GM21723 (cell line): ENCODE data around the gene FBXL4.

Experiments
- ATAC-seq: cut with Tn5 transposase; IDR thresholded peaks from one replicate; pipeline ENCODE4 v1.9.1; 2021; ENCODE audit warnings: mild to moderate bottlenecking, moderate library complexity; ENCODE audit not compliant: unreplicated experiment

Gene FBXL4

DNA sequence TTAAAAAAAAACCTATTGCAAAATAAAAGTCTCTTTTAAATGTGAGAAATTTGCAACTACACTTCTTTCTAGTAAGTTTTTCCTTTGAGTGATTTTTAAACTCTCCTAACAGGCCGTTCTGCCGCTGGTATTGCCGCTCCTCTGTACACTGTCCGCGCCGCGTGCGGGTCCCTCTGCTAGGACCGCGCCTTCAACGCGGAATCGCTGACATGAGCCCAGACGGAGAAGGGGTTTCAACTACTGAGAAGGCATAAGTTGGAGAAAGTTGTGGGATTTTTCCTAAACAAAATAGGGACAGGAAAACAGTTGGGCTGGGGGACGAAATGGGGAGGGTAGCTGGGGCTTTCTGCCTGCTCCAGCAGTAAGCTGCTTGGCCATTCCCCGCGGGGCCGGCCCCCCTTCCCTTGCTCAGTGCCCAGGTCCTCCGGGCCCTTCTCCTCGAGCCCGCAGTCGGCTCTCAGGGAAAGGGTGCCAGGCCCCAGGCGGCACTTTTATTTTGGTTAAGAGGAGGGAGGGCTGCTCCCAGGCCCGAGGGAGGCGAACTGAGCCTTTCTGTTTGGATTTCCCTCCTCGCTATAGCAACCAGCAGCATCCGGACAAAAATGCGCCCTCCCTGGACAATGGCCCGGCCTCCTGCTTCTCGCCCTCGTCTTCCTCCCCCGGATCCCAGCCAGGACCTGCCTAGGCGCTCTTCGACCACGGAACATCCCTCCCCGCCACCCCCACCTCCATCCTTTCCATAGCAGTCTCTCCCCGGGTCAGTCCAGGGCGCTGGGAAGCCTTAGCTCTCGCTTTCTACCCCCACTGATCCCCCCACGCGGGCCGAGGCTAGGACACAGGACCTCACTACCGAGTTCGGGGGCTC is 120.2 kb downstream of the FBXL4 start:
- no peak for ATAC-seq

DNA sequence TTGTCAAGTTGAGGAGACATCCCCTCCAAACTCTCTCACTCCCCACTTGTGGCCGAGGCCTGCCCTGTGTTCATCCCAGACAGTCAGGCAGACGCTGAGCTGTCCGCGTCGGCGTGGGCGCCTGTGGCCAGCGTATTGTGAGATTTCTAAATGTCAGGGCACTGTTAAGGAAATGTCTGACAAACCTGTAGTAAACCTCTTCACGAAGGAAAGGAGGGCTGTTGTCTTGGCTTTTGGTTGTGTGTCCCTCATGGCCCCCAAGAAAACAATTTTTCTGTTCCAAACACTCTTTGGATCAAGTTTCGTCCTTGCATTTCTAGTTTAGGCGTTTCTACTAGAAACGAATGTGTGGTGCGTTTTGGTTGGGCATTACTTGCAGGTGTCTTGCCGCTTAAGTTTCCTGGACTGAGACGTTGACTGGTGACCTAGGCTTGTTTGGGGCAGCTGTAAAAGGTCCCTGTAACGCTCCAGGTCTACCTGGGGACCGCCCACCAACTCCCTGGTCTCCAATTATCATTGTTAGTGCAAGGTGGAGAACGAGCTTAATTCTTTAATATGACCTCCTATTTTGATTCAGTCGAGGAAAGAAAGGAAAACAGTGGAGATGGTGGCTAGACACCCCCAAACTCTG is 122.0 kb downstream of the FBXL4 start:
- no peak for ATAC-seq

DNA sequence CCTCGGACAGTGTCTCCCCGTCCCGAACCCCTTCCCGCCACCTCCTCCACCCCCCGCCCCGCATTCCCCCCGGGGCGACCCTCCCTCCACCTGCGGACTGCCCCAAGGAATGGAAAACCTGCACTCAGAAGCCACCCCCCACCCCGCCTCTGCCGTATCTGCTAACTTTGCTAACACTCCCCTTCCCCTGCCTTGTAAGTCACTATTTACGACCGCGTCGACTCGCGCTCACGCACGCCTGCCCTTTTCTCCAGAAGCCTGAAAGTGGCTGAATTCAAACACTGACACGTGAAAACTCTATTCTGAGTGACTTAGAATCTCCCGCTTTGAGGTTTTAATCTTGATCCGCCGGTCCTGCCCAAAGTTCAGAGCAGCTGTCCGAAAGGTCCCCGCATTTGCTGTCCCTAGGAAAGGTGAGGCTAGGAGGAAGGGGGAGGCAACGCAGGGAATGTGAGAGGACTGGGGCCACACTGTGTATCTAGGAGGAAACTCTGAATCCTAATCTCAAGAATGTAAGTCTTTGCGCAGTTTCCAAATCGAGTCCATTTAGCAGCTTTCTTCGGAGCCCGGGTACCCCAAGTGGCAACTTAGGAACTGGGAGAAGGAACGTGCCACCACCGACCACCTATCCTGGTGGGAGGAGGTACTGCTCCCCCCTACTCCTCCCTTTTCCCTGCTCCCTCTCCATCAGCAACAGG is 122.7 kb downstream of the FBXL4 start:
- ATAC-seq: no peak

DNA sequence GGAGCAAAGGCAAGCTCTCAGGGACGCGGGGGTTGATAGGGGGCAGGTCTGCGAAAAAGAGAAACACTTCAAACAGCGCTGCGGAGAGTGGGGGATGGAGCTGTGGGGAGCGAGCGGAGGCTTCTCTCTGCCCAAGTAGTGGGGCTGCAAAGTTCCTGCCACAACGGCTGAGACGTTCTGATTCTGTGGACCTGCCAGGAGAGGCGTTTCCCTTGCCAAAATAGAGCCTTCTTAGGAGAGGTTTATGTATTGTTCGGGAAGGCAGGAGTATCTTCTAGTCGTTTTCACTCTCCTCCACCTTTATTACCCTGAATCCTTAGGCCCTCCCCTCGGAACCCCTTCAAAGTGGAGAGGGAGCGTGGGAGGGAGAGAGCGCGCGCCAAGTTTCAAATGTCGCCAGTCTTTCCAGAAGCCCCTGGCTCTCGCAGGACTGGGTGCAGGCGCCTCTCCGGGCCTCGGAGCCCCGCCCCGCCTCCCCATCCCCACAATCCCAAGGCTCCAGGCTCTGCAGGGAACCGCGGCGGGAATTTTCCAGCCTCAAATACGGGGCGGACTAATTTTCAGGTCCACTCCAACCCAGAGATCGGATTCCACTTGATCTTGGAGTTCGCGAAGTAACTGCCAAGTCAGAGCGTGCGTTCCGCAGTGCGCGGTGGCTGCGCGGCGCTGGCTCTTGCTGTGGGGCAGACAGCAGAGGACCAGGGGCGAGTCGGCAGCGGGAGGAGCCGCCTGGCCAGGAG is 123.4 kb downstream of the FBXL4 start:
- ATAC-seq: no peak

DNA sequence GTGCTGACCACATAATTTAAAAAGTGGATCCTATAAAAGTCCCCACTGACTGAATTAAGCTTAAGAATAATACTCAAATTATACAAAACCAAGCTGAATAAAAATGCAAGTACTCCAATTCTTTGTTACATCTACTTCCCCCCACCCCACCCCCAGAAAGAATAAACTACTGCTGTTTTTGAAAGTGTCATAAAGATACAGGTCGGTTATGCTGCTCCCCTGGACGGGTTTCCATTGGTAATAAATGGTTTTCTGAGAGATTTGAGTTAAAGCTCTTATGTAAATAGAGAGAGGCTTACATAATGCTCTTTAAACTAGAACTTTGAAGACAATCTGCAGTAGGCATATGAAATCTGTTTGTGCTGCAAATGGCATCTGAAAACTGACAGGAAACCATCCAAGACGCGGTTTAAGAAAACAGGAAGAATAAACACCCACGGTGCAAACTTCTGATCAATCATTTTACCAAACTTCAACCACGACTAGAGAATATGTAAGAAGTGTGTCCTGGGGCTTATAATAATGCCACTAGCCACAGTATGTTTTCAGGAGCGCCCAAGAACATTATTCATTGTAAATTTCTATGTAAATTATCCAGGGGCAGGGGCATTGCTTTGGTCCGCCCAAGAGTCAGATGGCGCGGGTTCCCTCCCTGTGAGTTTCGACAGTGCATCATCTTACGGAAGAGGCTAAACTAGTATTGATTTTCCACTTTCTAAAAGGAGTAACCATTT is 124.2 kb downstream of the FBXL4 start:
- ATAC-seq: no peak

DNA sequence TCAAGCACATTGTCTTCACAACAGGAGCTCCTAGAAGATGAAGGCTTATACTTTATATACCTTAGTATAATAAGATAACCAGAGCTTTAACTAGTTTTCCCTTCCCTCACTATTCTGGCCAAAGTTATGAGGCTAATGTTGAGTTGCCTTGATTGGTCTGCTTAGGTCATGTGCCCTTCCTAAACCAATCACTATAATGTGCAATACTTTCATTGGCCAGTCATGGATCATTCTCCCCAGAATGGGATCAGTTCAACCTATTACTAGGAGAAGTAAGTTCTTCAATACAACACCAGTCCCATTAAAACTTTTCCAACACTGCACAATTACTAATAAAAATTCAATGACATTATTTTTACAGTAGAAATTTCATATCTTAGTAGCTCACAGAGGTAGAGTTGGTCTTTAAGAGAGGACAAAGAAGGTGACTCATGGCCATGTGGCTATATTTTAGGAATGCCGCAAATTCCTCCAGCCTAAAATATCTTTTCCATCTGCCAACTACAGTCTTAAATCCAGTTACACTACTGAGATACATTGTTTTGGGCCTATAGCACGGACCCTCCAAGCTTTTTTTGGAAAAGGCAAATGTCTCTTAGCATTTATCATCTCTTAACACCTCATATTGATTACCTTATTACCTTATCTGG is 125.9 kb downstream of the FBXL4 start:
- ATAC-seq: no peak
